Stomach (tissue), 9 donors: Measurements from ENCODE around the gene CDC34. TPM values are rescaled to one million over a fixed set of nuclear protein-coding genes. Genes with fewer than 3 reads are reported as not detected.

Experiments used
- DNase-seq, 2 donors: peaks; one replicate each; pipeline versions ENCODE4 v3.0.0 to v3.0.0-alpha.2; 2013 to 2019
- H3K27ac ChIP-seq, 5 donors: fragments of 200-600 bp in 4 of 5; sonication (generic) in 4 of 5; one replicate each; pipeline ENCODE4 v1.5.1; 2013 to 2019; ENCODE audit warnings: mild to moderate bottlenecking in 1 of 5, moderate library complexity in 1 of 5
- H3K27me3 ChIP-seq, 3 donors: fragments of 200-600 bp; sonication (generic); one replicate each; pipeline ENCODE4 v1.5.1; 2017 to 2019; ENCODE audit warnings: mixed run types in 1 of 3
- H3K36me3 ChIP-seq, 4 donors: fragments of 200-600 bp; sonication (generic); 1 replicate in 3 of 4; 2 replicates in 1 of 4; pipeline ENCODE4 v1.5.1; 2016 to 2019
- H3K4me1 ChIP-seq, 4 donors: fragments of 200-600 bp; sonication (generic); one replicate each; pipeline ENCODE4 v1.5.1; 2016 to 2019
- H3K4me3 ChIP-seq, 4 donors: fragments of 200-600 bp; sonication (generic) in 3 of 4; one replicate each; pipeline ENCODE4 v1.5.1; 2016 to 2019; ENCODE audit warnings: mild to moderate bottlenecking in 1 of 4
- H3K9me3 ChIP-seq, 4 donors: fragments of 200-600 bp; sonication (generic); one replicate each; pipeline ENCODE4 v1.5.1; 2016 to 2019
- POLR2A ChIP-seq, 4 donors: fragments of 450-650 bp; IDR thresholded peaks; one replicate each; pipeline ENCODE4 v1.6.1; 2016; ENCODE audit warnings: antibody characterized with exemption in 4 of 4, control low read depth in 2 of 4, mild to moderate bottlenecking in 1 of 4, moderate library complexity in 1 of 4
- POLR2AphosphoS5 ChIP-seq, 3 donors: sonication (generic); formaldehyde crosslinking; IDR thresholded peaks; one replicate each; pipeline ENCODE4 v1.6.1; 2016; ENCODE audit warnings: antibody characterized with exemption in 3 of 3
- WGBS, 5 donors: extraction: QIAGEN DNeasy Blood & Tissue Kit in 3 of 5; methylation state at CpG; one replicate each; pipeline versions ENCODE4 v1.1.5 to v1.1.7; 2013 to 2018; 5-methylcytosine and 5-hydroxymethylcytosine counted together
- intact Hi-C: fragments of 100-400 bp; cut with DNase I; formaldehyde crosslinking; loops from one replicate; pipeline ENCODE4 v1.15.1; 2023; ENCODE audit warnings: low total_unique reads
- polyA plus RNA-seq, 3 donors: library from polyadenylated mRNA; stranded (reverse); fragments of 200-250 nt; gene quantifications; one replicate each; pipeline ENCODE4 v1.2.3, GENCODE V29; 2013
- total RNA-seq, 5 donors: library from RNA; depleted of rRNA; stranded (reverse); fragments of >200 nt; gene quantifications; one replicate each; pipeline versions ENCODE4 v1.1.0 to v1.2.3, GENCODE V29; 2014 to 2016
- donor health status: healthy with polysubstance abuse.
- donor health status: Bipolar disorder and iron deficiency.
- donor health status: healthy.

CDC34 gene
- total and polyA plus RNA-seq, 8 donors = 26.1 to 503 (median 76.7) TPM

DNA sequence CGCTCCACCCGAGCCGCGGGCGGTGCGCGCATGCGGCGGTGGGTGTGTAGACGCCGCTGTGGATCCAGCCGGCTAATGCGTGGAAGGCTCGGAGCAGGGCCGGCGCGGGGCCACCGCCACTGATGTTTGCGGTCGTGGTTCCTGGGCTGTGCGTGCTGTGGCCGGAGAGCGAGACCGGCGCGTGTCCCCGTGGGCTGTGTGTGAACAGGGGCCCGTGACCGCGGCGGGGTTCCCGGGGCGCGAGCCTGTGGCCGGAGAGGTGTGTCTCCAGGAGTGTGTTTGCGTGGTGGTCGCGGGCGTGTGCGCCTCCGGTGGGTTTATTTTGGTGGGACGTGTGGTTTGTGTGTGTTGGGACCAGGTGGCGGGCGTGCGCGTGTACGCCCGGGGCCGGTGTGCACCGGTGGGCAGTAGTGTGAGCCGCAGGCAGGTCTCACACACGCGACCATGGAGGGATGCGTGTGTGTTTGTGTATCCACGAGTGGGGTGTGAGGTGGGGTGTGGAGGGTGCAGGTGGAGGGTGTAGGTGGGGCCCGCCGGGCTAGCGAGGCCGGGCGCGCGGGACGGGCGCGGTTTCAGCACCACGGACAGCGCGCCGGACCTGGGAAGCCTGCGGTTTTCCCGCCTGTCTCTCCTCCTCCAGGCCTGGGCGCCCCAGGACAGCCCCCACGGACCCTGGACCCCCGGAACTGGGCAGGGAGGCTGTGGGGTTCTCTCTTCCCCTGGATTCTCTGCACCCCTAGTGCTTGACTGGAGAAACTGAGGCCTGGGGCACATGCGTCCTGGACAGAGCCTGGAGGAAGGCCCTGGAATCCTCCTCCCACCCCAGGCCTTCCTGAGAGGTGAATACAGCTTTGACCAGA lies 59.8 kb downstream of the CDC34 start:
- intact Hi-C loops = no loop called here
- H3K4me3 ChIP-seq = no peak overlapping the region
- WGBS, 5 donors = 33 to 38% (median 36%) methylated on average over 16 to 75 of the region's 75 CpGs
- H3K27ac ChIP-seq = no peak overlapping the region
- peaks cover 33 to 92% (median 49%) of the 10 kb centered on the region in 3 donors for H3K27me3 ChIP-seq
- peaks cover 13 to 35% (median 31%) of the 10 kb centered on the region in 4 donors for H3K4me1 ChIP-seq
- DNase-seq = peak in 1 of 2 donors; percentile 79
- no peaks in the 10 kb centered on the region for H3K9me3 ChIP-seq
- TF ChIP-seq POLR2AphosphoS5 (IDR thresholded peaks at IDR 0.05) = no peak
- TF ChIP-seq POLR2A (IDR thresholded peaks at IDR 0.05) = no peak
- H3K36me3 ChIP-seq = no peaks in the 10 kb centered on the region

Other genes with a start within 250 kb of the CDC34 start
- gene PLPP2, start 240.4 kb upstream of the CDC34 start, total RNA-seq = 100 to 1,000 TPM in 1 of 5 donors, 10 to 100 TPM in 4; 22.2 to 228 (median 46.4) TPM
- gene PLPP2, start 240.4 kb upstream of the CDC34 start, polyA plus RNA-seq = 10 to 100 TPM; 22.5 to 55.7 (median 28.4) TPM
- gene MIER2, start 187.0 kb upstream of the CDC34 start, total RNA-seq = 10 to 100 TPM in 4 of 5 donors, 1 to 10 TPM in 1; 5.8 to 29.6 (median 13.6) TPM
- gene MIER2, start 187.0 kb upstream of the CDC34 start, polyA plus RNA-seq = 10 to 100 TPM in 2 of 3 donors, 1 to 10 TPM in 1; 8.4 to 13.4 (median 12.1) TPM
- gene C2CD4C, start 122.6 kb upstream of the CDC34 start, total RNA-seq = 1 to 10 TPM in 1 of 5 donors, under 1 TPM in 1, not detected in 3; 0.73 to 9.3 TPM
- gene C2CD4C, start 122.6 kb upstream of the CDC34 start, polyA plus RNA-seq = under 1 TPM; 0.31 to 0.61 (median 0.55) TPM
- 100 to 1,000 TPM in 2 of 5 donors, 10 to 100 TPM in 3; 13.8 to 169 (median 34.8) TPM for gene SHC2, start 70.7 kb upstream of the CDC34 start, total RNA-seq
- gene SHC2, start 70.7 kb upstream of the CDC34 start, polyA plus RNA-seq = 10 to 100 TPM; 27.6 to 40.7 (median 38.4) TPM
- gene MADCAM1, start 35.3 kb upstream of the CDC34 start, total RNA-seq = 10 to 100 TPM in 1 of 5 donors, 1 to 10 TPM in 2, under 1 TPM in 1, not detected in 1; 0.45 to 11.9 (median 2.1) TPM
- gene MADCAM1, start 35.3 kb upstream of the CDC34 start, polyA plus RNA-seq = 1 to 10 TPM; 1.5 to 2.9 (median 2.3) TPM
- gene TPGS1, start 24.3 kb upstream of the CDC34 start, total RNA-seq = 10 to 100 TPM in 3 of 5 donors, 1 to 10 TPM in 2; 1.2 to 65.5 (median 15.2) TPM
- 10 to 100 TPM; 26.3 to 33.8 (median 26.4) TPM for gene TPGS1, start 24.3 kb upstream of the CDC34 start, polyA plus RNA-seq
- 1 to 10 TPM in 1 of 5 donors, under 1 TPM in 1, not detected in 3; 0.55 to 5.4 TPM for gene GZMM, start 12.3 kb downstream of the CDC34 start, total RNA-seq
- gene GZMM, start 12.3 kb downstream of the CDC34 start, polyA plus RNA-seq = 1 to 10 TPM in 1 of 3 donors, under 1 TPM in 2; 0.37 to 6.6 (median 0.93) TPM
- gene BSG, start 40.8 kb downstream of the CDC34 start, total RNA-seq = 1,000 to 10,000 TPM in 1 of 5 donors, 100 to 1,000 TPM in 4; 184 to 1,029 (median 269) TPM
- gene BSG, start 40.8 kb downstream of the CDC34 start, polyA plus RNA-seq = 100 to 1,000 TPM; 193 to 524 (median 393) TPM
- gene HCN2, start 58.1 kb downstream of the CDC34 start, total RNA-seq = under 1 TPM in 1 of 5 donors, not detected in 4; 0.18 TPM
- under 1 TPM in 2 of 3 donors, not detected in 1; 0.10 to 0.15 TPM for gene HCN2, start 58.1 kb downstream of the CDC34 start, polyA plus RNA-seq
- gene POLRMT, start 101.8 kb downstream of the CDC34 start, total RNA-seq = 100 to 1,000 TPM in 1 of 5 donors, 10 to 100 TPM in 4; 18.5 to 196 (median 57.8) TPM
- 100 to 1,000 TPM in 1 of 3 donors, 10 to 100 TPM in 2; 73.5 to 103 (median 89.4) TPM for gene POLRMT, start 101.8 kb downstream of the CDC34 start, polyA plus RNA-seq
- under 1 TPM in 1 of 5 donors, not detected in 4; 0.45 TPM for gene FGF22, start 108.1 kb downstream of the CDC34 start, total RNA-seq
- under 1 TPM; 0.37 to 0.76 (median 0.48) TPM for gene FGF22, start 108.1 kb downstream of the CDC34 start, polyA plus RNA-seq
- 100 to 1,000 TPM in 1 of 5 donors, 10 to 100 TPM in 4; 21.1 to 240 (median 65.9) TPM for gene RNF126, start 131.5 kb downstream of the CDC34 start, total RNA-seq
- gene RNF126, start 131.5 kb downstream of the CDC34 start, polyA plus RNA-seq = 10 to 100 TPM; 29.9 to 35.1 (median 35.0) TPM
- gene FSTL3, start 144.6 kb downstream of the CDC34 start, total RNA-seq = 100 to 1,000 TPM in 1 of 5 donors, 10 to 100 TPM in 4; 12.3 to 136 (median 62.9) TPM
- 10 to 100 TPM; 12.5 to 32.8 (median 20.7) TPM for gene FSTL3, start 144.6 kb downstream of the CDC34 start, polyA plus RNA-seq
- not detected for gene PRSS57, start 163.7 kb downstream of the CDC34 start, total RNA-seq
- gene PRSS57, start 163.7 kb downstream of the CDC34 start, polyA plus RNA-seq = not detected
- gene PALM, start 177.2 kb downstream of the CDC34 start, total RNA-seq = 10 to 100 TPM; 12.1 to 88.9 (median 17.5) TPM
- gene PALM, start 177.2 kb downstream of the CDC34 start, polyA plus RNA-seq = 10 to 100 TPM in 2 of 3 donors, 1 to 10 TPM in 1; 9.8 to 14.8 (median 12.0) TPM
- 100 to 1,000 TPM in 1 of 5 donors, 10 to 100 TPM in 3, 1 to 10 TPM in 1; 5.3 to 149 (median 27.7) TPM for gene MISP, start 219.4 kb downstream of the CDC34 start, total RNA-seq
- 10 to 100 TPM in 2 of 3 donors, 1 to 10 TPM in 1; 2.1 to 12.9 (median 12.5) TPM for gene MISP, start 219.4 kb downstream of the CDC34 start, polyA plus RNA-seq